GM12873 (cell line): ENCODE measurements around the gene CAND1.

Source experiments
- CTCF ChIP-seq: IDR thresholded peaks from 2 replicates; pipeline ENCODE4 v1.5.1; 2012; ENCODE audit warnings: low read depth, mild to moderate bottlenecking, moderate library complexity, low read length, control low read depth; ENCODE audit not compliant: insufficient read depth; ENCODE audit errors: missing control alignments

Gene CAND1

GRCh38 chr12:67365131-67365530 lies 96.0 kb downstream of the CAND1 start:
- TF ChIP-seq CTCF = no peak

- no peak for TF ChIP-seq CTCF
Measured at GRCh38 chr12:67367843-67368242, 98.7 kb downstream of the CAND1 start.
